ENCODE data around the gene IFIT3. TPM values are rescaled to one million over a fixed set of nuclear protein-coding genes. Genes with fewer than 3 reads are reported as not detected.

Gene IFIT3
- total RNA-seq, 1 donor from 2014 or later, result 3.2 TPM

DNA sequence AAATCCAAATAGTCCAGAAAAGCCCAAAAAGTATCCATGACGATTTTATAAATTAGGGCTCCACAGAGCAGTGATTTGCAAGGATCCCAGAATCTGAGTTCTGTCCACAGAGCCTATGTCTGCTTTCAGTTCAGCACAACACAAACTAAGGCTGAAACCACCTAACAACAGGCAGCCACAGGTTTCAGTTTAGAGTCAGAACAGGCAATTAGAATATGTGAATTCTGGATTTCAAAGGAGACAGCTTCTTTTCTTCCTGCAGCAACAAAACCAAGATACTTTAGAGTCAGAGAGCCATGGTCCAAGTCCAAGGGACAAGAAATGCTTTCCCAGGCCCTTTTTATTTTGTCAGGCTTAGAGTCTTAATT is 23.6 kb downstream of the IFIT3 start:
- intact Hi-C loops (cut with micrococcal nuclease), result no loop called here
- H3K9me3 Mint-ChIP-seq, result peaks cover 7% of the 10 kb centered on the region
- H3K27ac Mint-ChIP-seq, result peak overlapping the region; percentile 13
- TF ChIP-seq, protein P1, sequence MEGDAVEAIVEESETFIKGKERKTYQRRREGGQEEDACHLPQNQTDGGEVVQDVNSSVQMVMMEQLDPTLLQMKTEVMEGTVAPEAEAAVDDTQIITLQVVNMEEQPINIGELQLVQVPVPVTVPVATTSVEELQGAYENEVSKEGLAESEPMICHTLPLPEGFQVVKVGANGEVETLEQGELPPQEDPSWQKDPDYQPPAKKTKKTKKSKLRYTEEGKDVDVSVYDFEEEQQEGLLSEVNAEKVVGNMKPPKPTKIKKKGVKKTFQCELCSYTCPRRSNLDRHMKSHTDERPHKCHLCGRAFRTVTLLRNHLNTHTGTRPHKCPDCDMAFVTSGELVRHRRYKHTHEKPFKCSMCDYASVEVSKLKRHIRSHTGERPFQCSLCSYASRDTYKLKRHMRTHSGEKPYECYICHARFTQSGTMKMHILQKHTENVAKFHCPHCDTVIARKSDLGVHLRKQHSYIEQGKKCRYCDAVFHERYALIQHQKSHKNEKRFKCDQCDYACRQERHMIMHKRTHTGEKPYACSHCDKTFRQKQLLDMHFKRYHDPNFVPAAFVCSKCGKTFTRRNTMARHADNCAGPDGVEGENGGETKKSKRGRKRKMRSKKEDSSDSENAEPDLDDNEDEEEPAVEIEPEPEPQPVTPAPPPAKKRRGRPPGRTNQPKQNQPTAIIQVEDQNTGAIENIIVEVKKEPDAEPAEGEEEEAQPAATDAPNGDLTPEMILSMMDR (IDR thresholded peaks at IDR 0.05), result no peak
- ChIA-PET CTCF (no interaction called here), POLR2A (no interaction called here)
- ATAC-seq (ENCODE audit: low read depth) (peak; percentile 42), DNase-seq (no peak)
- no peaks in the 10 kb centered on the region for H3K36me3 Mint-ChIP-seq (ENCODE audit: low read depth)
- peaks cover 49% of the 10 kb centered on the region for H3K4me1 Mint-ChIP-seq
- no peak overlapping the region for H3K4me3 Mint-ChIP-seq
- H3K27me3 Mint-ChIP-seq, result no peaks in the 10 kb centered on the region

DNA sequence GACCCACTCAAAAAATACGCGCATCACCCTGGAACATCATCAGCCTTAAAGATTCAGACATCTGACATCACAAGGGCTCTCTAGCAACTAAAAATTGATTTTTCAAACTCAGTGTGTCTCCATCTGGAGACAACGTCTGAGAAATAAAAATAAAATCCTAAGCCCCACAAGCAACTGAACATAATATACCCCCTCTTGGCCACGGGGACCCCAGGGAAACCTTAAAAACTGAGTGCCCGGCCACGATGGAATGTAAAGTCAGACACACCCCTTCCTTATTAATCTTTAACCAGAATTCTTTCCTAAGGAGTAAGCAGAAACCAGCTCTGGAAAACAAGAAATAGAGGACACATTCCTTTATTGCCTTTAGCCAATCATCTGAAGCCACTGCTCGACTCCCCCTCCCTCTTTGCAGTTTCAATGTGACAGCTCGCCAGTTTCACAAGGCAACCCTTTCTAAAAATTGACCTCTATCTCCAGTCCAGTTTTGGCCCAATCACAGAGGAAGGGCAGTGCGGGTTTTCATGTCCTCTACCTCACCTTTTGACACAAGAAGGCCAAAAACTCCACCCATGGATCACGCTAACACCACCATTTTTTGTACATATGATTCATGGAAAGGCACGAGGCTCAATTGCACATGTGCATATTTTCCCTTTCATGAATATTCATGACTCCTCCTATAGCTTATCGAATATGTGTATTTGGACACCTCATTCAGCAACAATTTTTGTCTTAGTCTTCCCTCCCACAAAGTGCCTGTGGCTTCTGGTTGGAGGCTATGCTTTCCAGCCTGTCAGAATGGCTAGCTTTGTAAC is 24.2 kb downstream of the IFIT3 start:
- H3K4me1 Mint-ChIP-seq, result peaks cover 48% of the 10 kb centered on the region
- ChIA-PET POLR2A (no interaction called here), CTCF (no interaction called here)
- no peaks in the 10 kb centered on the region for H3K36me3 Mint-ChIP-seq (ENCODE audit: low read depth)
- DNase-seq (no peak), ATAC-seq (ENCODE audit: low read depth) (no peak)
- H3K9me3 Mint-ChIP-seq, result peaks cover 7% of the 10 kb centered on the region
- no peak overlapping the region for H3K4me3 Mint-ChIP-seq
- TF ChIP-seq, protein P1 (IDR thresholded peaks at IDR 0.05), result no peak
- intact Hi-C loops (cut with micrococcal nuclease), result no loop called here
- H3K27ac Mint-ChIP-seq, result peak overlapping the region; percentile 43
- no peaks in the 10 kb centered on the region for H3K27me3 Mint-ChIP-seq

DNA sequence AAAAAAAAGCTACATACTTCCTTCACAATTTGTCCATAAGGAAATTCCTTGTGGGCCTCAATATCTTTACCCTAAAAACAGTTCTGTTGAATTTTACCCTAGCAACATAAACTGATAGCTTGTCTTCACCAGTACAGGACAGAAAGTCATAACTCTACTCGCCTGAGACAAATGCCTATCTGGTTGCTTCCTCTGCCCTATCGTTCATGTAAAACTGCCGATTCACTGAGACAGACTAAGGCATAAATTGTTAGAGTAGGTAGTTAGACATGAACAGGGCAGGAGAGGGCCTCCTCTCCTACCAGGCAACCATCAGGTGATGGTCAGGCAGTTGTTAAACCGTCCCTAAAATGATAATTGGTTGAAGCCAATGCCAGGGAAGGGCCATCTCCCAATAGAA is 25.0 kb downstream of the IFIT3 start:
- DNase-seq (no peak), ATAC-seq (ENCODE audit: low read depth) (no peak)
- POLR2A ChIA-PET, result interaction anchor here (0.6 kb wide), 1 partner anchor 62 kb away, joined by 3 read pairs; the partner anchor contains the start of gene IFIT5
- Mint-ChIP-seq H3K27me3 (no peaks in the 10 kb centered on the region), H3K4me3 (no peak overlapping the region), H3K36me3 (ENCODE audit: low read depth) (no peaks in the 10 kb centered on the region), H3K9me3 (peaks cover 7% of the 10 kb centered on the region), H3K27ac (no peak overlapping the region), H3K4me1 (peaks cover 41% of the 10 kb centered on the region)
- TF ChIP-seq, protein P1 (IDR thresholded peaks at IDR 0.05), result no peak
- CTCF ChIA-PET, result no interaction called here
- intact Hi-C loops (cut with micrococcal nuclease), result no loop called here

DNA sequence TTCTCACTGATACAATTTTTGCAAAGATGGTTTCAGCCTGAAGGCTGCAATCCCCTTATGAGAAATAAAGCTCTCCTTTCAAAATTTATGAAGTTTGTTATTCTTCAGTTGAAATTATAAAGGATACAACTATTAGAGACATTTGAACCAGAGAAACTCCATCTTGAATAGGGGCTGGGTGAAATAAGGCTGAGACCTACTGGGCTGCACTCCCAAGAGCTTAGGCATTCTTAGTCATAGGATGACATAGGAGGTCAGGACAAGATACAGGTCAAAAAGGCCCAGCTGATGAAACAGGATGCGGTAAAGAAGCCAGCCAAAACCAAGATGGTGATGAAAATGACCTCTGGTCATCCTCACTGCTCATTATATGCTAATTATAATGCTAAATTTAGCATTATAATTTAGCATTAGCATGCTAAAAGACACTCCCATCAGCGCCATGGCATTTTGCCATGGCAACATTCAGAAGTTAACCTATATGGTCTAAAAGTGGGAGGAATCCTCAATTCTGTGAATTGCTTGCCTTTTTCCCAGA is 27.7 kb downstream of the IFIT3 start:
- peaks cover 7% of the 10 kb centered on the region for H3K9me3 Mint-ChIP-seq
- TF ChIP-seq, protein P1 (IDR thresholded peaks at IDR 0.05), result no peak
- no peaks in the 10 kb centered on the region for H3K36me3 Mint-ChIP-seq (ENCODE audit: low read depth)
- no peak overlapping the region for H3K27ac Mint-ChIP-seq
- intact Hi-C loops (cut with micrococcal nuclease), result no loop called here
- DNase-seq (no peak), ATAC-seq (ENCODE audit: low read depth) (no peak)
- CTCF ChIA-PET, result no interaction called here
- H3K4me3 Mint-ChIP-seq, result no peak overlapping the region
- H3K27me3 Mint-ChIP-seq, result no peaks in the 10 kb centered on the region
- peaks cover 18% of the 10 kb centered on the region for H3K4me1 Mint-ChIP-seq
- POLR2A ChIA-PET, result no interaction called here

DNA sequence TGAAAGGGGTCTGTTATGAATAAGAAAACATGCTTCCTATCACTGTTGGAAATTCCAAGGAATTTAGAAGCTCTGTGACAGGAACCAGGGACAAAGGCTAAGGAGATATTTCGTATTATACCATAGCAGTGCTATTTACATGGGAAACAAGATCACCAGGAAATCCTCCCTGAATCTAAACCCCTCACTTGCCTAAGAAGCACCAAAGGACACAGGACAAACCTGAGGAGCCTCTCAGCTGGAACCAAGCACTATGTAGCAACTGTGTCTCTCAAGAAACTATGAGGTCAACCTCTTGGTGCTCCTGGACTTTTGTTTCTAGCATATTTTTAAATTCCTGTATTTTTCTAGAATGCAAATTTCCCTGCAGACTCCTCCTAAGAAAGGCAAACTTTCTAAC is 29.3 kb downstream of the IFIT3 start:
- TF ChIP-seq, protein P1 (IDR thresholded peaks at IDR 0.05), result no peak
- ChIA-PET POLR2A (no interaction called here), CTCF (no interaction called here)
- H3K4me1 Mint-ChIP-seq, result peaks cover 2% of the 10 kb centered on the region
- ATAC-seq (ENCODE audit: low read depth) (no peak), DNase-seq (no peak)
- intact Hi-C loops (cut with micrococcal nuclease), result no loop called here
- H3K36me3 Mint-ChIP-seq (ENCODE audit: low read depth), result no peaks in the 10 kb centered on the region
- no peak overlapping the region for H3K4me3 Mint-ChIP-seq
- no peak overlapping the region for H3K27ac Mint-ChIP-seq
- no peaks in the 10 kb centered on the region for H3K27me3 Mint-ChIP-seq
- H3K9me3 Mint-ChIP-seq, result peaks cover 7% of the 10 kb centered on the region
